ENCODE measurements around the gene MOSPD3. TPM values are rescaled to one million over a fixed set of nuclear protein-coding genes. Genes with fewer than 3 reads are reported as not detected.

MOSPD3 gene
- total and polyA plus RNA-seq, 2 of the 8 experiments (the other 6 are each of a cell fraction or from before 2014, with no cell fraction given): 20.7 to 21.4 TPM

GRCh38 chr7:100649826-100650565, 37.7 kb downstream of the MOSPD3 start (continued):
- TF ChIP-seq USF2 (IDR thresholded peaks at IDR 0.05; ENCODE audit: low read length): no peak
- no peak for TF ChIP-seq GABPA (IDR thresholded peaks at IDR 0.05; ENCODE audit: borderline replicate concordance, insufficient read depth, low read length)
- TF ChIP-seq JUND (IDR thresholded peaks at IDR 0.05; ENCODE audit: low read length): no peak
- no peak for TF ChIP-seq CTBP2 (IDR thresholded peaks at IDR 0.05; ENCODE audit: borderline replicate concordance, insufficient read depth, insufficient read length, low read length)
- no peak for TF ChIP-seq SUZ12 (IDR thresholded peaks at IDR 0.05; ENCODE audit: low read length)
